ENCODE data around the gene NCF2.
A peak's percentile ranks its signal among the peaks of the same experiment; 100 is the strongest.

Gene NCF2

GRCh38 chr1:183584147-183584546 lies 6.1 kb downstream of the NCF2 start:
- no peak for DNase-seq (ENCODE audit: low spot score)

- no peak for DNase-seq (ENCODE audit: low spot score)
These were observed 6.8 kb downstream of the NCF2 start for GRCh38 chr1:183583466-183583865.

GRCh38 chr1:183582021-183582713 lies 8.1 kb downstream of the NCF2 start:
- DNase-seq (ENCODE audit: low spot score) = no peak

GRCh38 chr1:183580281-183580682 lies 10.0 kb downstream of the NCF2 start:
- DNase-seq (ENCODE audit: low spot score) = peak; percentile 74

- no peak for DNase-seq (ENCODE audit: low spot score)
These were observed 11.4 kb downstream of the NCF2 start for GRCh38 chr1:183578856-183579255.

- no peak for DNase-seq (ENCODE audit: low spot score)
These were observed 12.3 kb downstream of the NCF2 start for GRCh38 chr1:183577897-183578465.

GRCh38 chr1:183576537-183576936 lies 13.7 kb downstream of the NCF2 start:
- no peak for DNase-seq (ENCODE audit: low spot score)

- DNase-seq (ENCODE audit: low spot score) = no peak
These were observed 14.7 kb downstream of the NCF2 start for GRCh38 chr1:183575606-183576005.

GRCh38 chr1:183572721-183573120 lies 17.5 kb downstream of the NCF2 start:
- DNase-seq (ENCODE audit: low spot score) = no peak

GRCh38 chr1:183571678-183572268 lies 18.5 kb downstream of the NCF2 start:
- no peak for DNase-seq (ENCODE audit: low spot score)

- no peak for DNase-seq (ENCODE audit: low spot score)
These were observed 19.8 kb downstream of the NCF2 start for GRCh38 chr1:183570451-183570850.

- no peak for DNase-seq (ENCODE audit: low spot score)
These were observed 20.5 kb downstream of the NCF2 start for GRCh38 chr1:183569801-183570200.

GRCh38 chr1:183569141-183569540 lies 21.1 kb downstream of the NCF2 start:
- DNase-seq (ENCODE audit: low spot score) = peak; percentile 21

GRCh38 chr1:183568176-183569021 lies 21.9 kb downstream of the NCF2 start:
- no peak for DNase-seq (ENCODE audit: low spot score)

- DNase-seq (ENCODE audit: low spot score) = peak; percentile 43
These were observed 22.7 kb downstream of the NCF2 start for GRCh38 chr1:183567584-183567983.

- DNase-seq (ENCODE audit: low spot score) = no peak
These were observed 24.2 kb downstream of the NCF2 start for GRCh38 chr1:183566026-183566425.

GRCh38 chr1:183565261-183565660 lies 25.0 kb downstream of the NCF2 start:
- DNase-seq (ENCODE audit: low spot score) = no peak

- no peak for DNase-seq (ENCODE audit: low spot score)
These were observed 27.6 kb downstream of the NCF2 start for GRCh38 chr1:183562701-183563100.

- DNase-seq (ENCODE audit: low spot score) = no peak
These were observed 31.2 kb downstream of the NCF2 start for GRCh38 chr1:183559061-183559460.

GRCh38 chr1:183554577-183554976 lies 35.7 kb downstream of the NCF2 start:
- no peak for DNase-seq (ENCODE audit: low spot score)

GRCh38 chr1:183553764-183554163 lies 36.5 kb downstream of the NCF2 start:
- no peak for DNase-seq (ENCODE audit: low spot score)

GRCh38 chr1:183553331-183553730 lies 36.9 kb downstream of the NCF2 start:
- no peak for DNase-seq (ENCODE audit: low spot score)

GRCh38 chr1:183552891-183553290 lies 37.4 kb downstream of the NCF2 start:
- DNase-seq (ENCODE audit: low spot score) = no peak
